GM23248 (cell line): ENCODE measurements around the gene MID1.

Experiments used
- EZH2 ChIP-seq: fragments of 200-600 bp; sonication (generic); IDR thresholded peaks from 2 replicates; pipeline ENCODE4 v1.6.1; 2018; ENCODE audit warnings: antibody characterized with exemption, mild to moderate bottlenecking; ENCODE audit not compliant: insufficient read depth, poor library complexity, severe bottlenecking
- EZH2phosphoT487 ChIP-seq: fragments of 200-600 bp; sonication (generic); IDR thresholded peaks from 2 replicates; pipeline ENCODE4 v1.6.1; 2018; ENCODE audit warnings: antibody characterized with exemption, moderate library complexity, mild to moderate bottlenecking, low read depth; ENCODE audit not compliant: insufficient read depth

DNA sequence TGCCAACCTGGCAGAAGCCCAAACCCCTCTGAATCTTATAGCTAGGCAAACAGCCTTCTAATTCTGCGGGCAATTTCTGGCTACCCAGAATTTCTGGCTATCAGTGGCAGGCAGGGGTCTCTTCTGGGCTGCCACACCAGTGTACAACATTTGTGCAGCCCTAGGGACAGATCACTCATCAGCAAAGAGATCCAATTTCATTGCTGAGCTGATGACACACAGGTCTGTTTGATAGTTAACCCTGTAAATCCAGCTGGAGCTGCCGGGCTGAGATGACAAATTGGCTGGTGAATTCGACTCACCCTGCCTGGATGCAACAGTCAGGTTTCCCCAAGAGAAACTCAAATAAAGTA, 2.4 kb downstream of the MID1 start:
- TF ChIP-seq EZH2phosphoT487 (no peak), EZH2 (no peak)
